ENCODE data around the gene HMGB3.

Gene HMGB3

DNA sequence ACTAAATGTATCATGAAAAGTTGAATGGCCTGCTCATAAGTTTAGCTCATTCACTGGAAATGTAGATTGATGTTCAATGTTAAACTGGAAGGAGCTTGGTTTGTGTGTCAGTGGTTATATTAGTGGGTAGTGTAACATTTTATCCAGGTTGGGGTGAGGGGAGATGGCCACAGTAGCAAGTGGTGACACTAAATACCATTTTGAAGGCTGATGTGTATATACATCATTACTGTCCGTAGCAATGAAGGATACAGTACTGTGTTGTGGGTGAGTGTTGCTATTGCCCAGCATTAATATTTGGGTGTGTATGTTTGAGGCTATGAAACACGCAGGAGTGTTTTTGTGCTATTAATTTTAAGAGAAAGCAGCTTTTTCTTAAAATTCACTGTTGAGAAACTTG lies 6.3 kb downstream of the HMGB3 start:
- no peak overlapping the region for H3K4me3 ChIP-seq (ENCODE audit: low read length)
- TF ChIP-seq, protein P1, sequence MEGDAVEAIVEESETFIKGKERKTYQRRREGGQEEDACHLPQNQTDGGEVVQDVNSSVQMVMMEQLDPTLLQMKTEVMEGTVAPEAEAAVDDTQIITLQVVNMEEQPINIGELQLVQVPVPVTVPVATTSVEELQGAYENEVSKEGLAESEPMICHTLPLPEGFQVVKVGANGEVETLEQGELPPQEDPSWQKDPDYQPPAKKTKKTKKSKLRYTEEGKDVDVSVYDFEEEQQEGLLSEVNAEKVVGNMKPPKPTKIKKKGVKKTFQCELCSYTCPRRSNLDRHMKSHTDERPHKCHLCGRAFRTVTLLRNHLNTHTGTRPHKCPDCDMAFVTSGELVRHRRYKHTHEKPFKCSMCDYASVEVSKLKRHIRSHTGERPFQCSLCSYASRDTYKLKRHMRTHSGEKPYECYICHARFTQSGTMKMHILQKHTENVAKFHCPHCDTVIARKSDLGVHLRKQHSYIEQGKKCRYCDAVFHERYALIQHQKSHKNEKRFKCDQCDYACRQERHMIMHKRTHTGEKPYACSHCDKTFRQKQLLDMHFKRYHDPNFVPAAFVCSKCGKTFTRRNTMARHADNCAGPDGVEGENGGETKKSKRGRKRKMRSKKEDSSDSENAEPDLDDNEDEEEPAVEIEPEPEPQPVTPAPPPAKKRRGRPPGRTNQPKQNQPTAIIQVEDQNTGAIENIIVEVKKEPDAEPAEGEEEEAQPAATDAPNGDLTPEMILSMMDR (conservative IDR thresholded peaks at IDR 0.05; ENCODE audit: low read depth, low read length) = no peak
- no peak for DNase-seq (ENCODE audit: low read depth)

DNA sequence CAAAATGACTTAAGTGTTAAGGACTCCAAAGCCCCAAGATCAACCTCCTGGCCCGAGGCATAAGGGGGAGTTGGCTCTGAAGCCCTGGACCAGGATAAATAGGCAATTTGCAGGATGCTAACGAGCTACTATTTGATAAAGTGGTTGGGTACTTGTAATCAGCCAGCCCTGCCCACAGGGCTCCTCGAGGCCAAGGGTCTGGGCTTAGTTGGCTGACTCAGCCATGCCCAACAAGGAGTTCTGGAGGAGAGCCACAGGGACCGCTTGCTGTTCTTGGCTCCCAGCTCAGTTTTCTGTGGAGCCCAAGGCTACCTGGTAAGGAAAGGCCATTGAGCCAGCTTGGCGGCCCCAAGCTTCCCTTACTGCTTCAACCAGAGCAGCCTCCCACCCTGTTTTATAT lies 7.8 kb downstream of the HMGB3 start:
- no peak overlapping the region for H3K4me3 ChIP-seq (ENCODE audit: low read length)
- no peak for DNase-seq (ENCODE audit: low read depth)
- TF ChIP-seq, protein P1 (conservative IDR thresholded peaks at IDR 0.05; ENCODE audit: low read depth, low read length) = no peak

DNA sequence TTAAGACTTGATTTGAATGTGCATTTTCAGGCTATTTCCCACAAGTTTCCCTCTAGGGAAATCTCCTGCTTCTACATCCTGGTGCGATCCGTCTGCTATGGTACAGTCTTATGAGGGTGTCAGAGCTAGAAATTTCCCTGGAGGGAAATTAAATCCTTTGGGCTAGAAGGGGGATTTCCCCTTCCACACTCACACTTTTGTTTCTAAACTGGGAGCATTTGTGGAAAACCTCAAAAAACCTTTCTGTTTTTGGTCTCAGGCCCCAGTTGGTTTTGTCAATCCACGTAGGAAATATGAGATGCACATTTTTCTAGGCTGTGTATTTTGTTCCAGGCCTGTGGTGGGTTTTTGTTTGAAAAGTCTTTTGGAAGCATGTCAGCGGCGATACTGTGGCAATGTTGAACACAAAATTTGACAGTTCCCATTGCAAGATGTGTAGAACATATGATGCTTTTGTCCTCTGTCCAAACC lies 17.8 kb downstream of the HMGB3 start:
- TF ChIP-seq, protein P1 (conservative IDR thresholded peaks at IDR 0.05; ENCODE audit: low read depth, low read length) = no peak
- DNase-seq (ENCODE audit: low read depth) = no peak
- H3K4me3 ChIP-seq (ENCODE audit: low read length) = no peak overlapping the region

DNA sequence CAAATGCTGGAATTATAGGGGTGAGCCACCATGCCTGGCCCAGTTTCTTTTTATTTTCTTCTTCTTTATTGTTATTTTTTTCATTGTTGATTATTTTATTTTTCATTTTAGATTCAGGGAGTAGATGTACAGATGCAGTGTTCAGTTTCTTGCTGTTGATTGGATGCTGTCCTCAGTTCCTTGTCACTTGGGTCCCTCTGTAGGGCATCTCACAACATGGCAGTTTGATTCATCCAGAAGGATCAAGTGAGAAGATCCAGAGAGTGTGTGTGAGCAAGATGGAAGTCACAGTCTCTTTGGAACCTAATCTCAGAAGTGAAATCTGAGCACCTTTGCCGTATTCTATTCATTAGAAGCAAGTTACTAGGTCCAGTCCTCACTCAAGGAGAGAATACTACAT lies 20.9 kb downstream of the HMGB3 start:
- no peak overlapping the region for H3K4me3 ChIP-seq (ENCODE audit: low read length)
- TF ChIP-seq, protein P1 (conservative IDR thresholded peaks at IDR 0.05; ENCODE audit: low read depth, low read length) = peak; percentile 11
- DNase-seq (ENCODE audit: low read depth) = no peak

DNA sequence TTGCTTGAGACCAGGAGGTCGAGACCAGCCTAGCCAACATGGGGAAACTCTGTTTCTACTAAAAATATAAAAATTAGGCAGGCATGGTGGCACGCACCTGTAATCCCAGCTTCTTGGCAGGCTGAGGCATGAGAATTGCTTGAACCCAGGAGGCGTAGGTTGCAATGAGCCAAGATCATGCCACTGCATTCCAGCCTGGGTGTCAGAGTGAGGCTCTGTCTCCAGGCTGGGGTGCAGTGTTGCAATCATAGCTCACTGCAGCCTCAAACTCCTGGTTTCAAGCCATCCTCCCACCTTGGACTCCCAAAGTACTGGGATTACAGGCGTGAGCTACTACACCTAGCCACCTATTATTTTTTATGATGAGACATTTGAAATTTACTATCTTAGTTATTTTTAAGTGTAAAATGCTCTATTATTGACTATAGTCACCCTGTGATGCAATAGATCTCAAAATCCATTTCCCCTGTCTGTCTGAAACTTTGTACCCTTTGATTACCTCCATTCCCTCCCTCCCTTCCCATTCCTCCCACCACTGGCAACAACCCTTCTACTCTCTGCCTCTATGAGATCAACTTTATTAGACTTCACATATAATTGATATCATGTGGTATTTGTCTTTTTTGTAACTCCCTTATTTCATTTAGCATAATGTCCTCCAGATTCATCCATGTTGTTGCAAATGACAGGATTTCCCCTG lies 23.4 kb downstream of the HMGB3 start:
- TF ChIP-seq, protein P1 (conservative IDR thresholded peaks at IDR 0.05; ENCODE audit: low read depth, low read length) = no peak
- DNase-seq (ENCODE audit: low read depth) = no peak
- H3K4me3 ChIP-seq (ENCODE audit: low read length) = no peak overlapping the region

DNA sequence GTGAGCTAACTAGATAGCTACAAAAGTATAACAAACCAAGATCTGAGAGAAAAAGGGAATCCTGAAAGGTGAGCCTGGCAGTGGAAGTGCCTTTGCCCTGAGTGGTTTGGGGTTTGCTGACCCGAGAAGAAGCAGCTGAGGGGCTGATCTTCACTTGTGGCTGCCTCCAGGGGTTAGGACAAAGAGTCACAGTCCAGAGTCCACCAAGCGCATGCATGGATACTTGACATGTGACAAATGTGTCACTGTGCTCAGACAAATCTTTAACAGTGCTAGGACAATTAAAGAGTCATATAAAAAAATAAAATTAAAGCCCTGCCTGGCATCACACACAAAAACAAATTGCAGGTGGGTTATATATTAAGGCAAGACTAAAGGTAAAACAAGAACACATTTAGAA lies 26.4 kb downstream of the HMGB3 start:
- no peak overlapping the region for H3K4me3 ChIP-seq (ENCODE audit: low read length)
- TF ChIP-seq, protein P1 (conservative IDR thresholded peaks at IDR 0.05; ENCODE audit: low read depth, low read length) = no peak

DNA sequence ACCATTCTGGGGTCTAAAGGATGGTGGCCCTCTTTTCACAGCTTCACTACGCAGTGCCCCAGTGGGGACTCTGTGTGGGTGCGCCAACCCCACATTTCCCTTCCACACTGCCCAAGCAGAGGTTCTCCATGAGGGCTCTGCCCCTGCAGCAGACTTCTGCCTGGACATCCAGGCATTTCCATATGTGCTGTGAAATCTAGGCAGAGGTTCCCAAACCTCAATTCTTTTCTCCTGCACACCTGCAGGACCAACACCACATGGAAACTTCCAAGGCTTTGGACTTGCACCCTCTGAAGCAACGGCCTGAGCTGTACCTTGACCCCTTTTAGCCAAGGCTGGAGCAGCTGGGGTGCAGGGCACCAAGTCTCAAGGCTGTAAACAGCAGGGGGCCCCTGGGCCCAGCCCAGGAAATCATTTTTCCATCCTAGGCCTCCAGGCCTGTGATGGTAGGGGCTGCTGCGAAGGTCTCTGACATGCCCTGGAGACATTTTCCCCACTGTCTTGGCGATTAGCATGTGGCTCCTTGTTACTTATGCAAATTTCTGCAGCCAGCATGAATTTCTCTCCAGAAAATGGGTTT lies 30.1 kb downstream of the HMGB3 start:
- TF ChIP-seq, protein P1 (conservative IDR thresholded peaks at IDR 0.05; ENCODE audit: low read depth, low read length) = no peak
- H3K4me3 ChIP-seq (ENCODE audit: low read length) = no peak overlapping the region
- no peak for DNase-seq (ENCODE audit: low read depth)

More for the DNA sequence above, 26.4 kb downstream of the HMGB3 start:
- DNase-seq (ENCODE audit: low read depth) = no peak
